ENCODE measurements around the gene KCNMA1.

Gene KCNMA1

DNA sequence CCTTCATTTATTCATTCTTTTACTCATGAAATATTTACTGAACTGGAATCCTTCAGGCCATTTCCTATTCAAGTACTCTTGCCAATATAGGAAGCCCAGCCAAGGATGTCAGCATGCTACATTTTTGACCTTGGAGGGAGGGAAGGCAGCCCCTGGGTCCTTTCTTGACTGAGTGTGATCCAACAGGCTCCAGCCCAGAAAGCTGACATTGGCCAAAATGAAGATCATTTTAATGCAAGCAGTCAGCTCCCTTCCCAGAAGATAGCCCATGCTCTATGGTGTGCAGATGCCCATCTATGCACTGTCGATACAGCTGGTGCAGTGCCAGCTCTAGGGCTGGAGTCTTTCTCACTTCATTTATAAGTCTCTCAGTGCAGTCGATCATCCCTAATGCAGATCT is 646.0 kb downstream of the KCNMA1 start:
- no peak for DNase-seq

DNA sequence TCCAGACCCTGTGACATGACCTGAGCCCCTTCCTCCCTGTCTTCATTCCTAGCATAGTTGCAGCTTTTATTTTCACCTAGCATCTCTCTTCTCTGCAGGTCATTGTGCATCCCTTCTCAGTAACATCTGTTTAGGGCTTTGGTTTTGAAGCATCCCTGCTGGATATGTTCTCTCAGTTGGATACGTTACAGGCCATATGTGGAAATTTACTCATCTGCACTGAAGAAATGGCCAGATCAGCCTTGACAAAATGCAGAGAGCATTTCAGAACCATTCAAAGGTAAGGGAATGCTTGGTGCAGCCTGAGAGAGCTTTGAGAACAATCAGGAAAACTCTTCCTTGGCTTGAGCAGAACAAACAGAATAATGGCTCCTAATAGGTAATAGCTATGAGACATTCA is 647.0 kb downstream of the KCNMA1 start:
- no peak for DNase-seq

DNA sequence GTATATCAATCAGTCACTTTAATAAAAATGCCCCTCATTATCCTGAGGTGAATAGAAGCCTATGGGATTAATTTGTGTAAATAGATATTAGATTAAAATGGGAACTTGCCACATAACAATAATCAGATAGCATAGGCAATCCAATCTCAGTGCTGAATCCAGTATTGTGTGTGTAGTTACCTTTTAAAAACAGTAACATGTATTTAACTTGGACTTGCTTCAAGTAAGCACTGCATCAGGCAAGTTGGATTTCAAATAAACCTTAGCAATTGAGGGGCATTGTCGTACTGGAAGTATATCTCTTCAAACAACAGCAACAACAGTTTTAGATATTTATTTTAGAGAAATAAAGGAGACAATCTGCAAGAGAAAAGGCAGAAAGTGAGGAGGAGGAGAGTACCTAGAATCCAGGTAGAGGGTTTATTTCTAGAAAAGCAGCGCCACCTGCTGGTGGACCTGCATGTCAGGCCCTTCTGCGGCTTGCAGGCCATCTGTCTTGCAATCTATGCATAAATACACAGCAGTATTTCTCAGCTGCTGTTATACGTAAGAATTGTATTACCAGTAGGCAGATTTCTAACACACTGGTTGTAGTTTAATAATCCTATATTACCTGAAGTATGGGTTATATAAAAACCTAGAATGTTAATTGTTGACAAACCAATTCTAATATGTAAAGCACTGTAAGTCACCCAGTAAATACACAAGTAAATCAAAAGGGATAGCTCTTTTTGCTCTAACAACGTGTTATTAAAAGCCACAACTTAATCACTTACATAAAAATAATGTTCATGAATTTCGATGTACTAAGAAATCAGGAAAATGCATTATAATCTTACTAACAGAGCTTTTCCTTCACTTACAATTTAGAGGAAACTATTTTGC is 652.8 kb downstream of the KCNMA1 start:
- DNase-seq: peak; percentile 77

DNA sequence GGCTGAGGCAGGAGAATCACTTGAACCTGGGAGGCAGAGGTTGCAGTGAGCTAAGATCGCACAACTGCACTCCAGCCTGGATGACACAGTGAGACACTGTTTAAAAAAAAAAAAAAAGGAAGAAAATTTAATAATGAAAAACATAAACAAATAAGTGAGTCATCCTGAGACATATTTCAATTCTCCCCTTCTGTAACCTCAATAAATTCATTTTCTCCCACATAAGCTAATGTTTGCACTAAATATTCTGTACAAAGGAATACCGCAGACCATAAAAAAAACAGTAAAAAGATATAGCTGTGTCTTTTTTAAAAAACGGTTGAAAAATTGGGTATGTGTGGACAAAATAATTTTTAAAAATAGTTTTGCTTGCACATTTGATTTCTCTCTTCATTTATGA is 654.0 kb downstream of the KCNMA1 start:
- DNase-seq: no peak

DNA sequence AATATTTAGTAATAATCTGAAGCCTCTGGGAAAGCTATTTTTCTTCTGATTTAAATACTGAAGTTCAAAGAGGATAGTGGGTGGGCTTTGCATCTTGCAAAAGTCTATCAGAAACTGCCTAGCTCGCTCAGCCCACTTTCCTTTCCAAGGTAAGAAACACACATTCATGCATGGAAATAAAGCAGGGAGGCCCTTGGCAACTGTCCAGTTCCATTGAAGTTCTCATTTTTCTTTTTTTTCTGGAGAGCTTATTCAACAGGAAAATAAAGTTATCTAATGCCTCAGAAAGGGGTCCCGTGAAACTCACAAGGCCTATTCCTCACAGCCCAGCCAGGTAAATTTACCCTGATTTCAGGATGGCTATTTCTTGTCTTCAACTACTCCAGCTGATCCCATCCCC is 654.9 kb downstream of the KCNMA1 start:
- DNase-seq: no peak

DNA sequence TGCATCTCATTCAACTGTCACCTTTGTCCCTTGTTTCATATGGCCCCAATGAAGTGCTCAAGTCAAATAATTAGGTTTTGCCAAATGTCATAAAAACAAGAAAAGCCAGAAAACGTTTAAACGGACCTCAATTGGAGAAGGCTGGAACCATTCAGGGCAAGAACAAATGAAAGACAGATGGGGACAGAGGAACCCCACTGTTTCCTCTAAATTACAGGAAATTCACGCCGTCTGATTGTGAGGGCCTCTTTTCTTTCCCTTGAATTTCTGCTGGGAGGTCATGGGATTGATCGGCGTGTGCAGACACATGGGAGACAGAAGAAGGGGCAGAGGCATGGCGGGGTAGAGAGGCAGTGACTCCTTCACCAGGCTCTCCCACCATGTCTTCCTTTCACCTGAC is 656.4 kb downstream of the KCNMA1 start:
- no peak for DNase-seq

DNA sequence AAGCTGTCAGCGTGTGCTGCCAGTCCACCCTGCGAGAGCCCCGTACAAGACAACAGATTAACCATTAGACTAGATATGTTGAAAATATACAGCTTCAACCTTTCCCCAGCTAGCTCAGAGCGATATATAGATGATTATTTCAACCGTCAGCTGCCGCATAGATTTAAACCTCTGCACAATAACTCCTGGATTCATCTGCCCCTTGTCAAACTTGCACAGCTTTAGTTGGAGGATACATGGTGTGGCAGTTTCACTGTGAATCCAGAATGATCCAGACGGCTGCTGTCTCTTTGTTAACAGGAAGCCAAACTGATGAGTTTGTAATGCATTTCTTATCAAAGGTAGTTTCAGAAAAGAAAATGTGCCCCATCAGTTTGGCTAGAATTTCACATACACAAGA is 659.7 kb downstream of the KCNMA1 start:
- DNase-seq: no peak

DNA sequence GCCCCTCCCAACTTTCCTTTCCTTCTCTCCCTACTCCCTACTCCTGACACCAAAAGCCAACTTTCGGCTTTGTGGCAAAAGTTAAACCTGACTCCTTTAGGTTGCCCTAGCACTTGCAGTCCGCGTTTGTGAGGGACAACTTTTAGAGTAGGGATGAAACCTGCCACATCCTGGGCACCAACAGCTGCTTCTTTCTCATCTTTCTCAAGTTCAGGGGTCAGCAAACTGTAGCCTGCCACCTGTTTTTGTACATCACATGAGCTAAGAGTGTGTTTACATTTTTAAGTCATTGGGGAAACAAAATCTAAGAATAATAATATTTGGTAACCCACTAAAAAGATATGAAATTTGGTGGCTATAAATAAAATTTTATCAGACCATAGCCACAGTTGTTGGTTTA is 660.6 kb downstream of the KCNMA1 start:
- DNase-seq: no peak

DNA sequence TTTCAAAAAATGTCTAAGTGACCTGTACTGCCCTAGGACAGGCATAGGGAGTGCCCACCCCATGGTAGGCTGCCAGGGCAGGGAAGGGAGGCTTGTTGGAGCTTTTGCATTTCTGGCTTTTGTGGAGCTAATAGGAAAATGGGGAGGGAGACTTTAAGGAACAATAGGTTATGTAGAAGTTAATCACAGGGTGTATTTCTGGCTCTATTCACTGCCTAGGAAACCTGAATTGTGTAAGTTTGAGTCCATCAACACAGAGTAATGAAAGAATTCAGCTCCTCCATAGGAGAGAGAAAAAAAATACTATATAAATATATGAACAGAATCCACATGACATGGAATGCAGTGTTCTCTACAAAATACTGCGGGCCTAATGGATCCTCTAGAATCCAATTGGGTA is 661.5 kb downstream of the KCNMA1 start:
- DNase-seq: no peak

DNA sequence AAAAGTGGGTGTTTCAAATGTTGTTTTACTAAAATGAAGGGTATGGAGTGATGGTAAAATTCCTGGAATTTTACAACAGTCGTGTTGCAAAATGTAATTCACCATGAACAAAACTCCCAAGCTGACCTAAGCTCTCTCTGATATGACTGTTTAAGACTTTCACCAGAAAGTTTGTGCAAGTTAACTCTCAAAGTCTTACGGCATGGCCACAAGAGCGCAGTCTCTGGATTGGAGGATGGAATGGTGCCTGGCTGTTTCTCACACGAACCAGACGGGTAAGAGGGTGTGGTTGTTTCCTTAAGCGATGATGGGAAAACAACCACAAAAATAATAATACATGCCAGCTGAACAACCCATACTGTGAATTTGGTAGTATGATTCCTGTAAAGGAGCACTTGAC is 662.5 kb downstream of the KCNMA1 start:
- DNase-seq: no peak

DNA sequence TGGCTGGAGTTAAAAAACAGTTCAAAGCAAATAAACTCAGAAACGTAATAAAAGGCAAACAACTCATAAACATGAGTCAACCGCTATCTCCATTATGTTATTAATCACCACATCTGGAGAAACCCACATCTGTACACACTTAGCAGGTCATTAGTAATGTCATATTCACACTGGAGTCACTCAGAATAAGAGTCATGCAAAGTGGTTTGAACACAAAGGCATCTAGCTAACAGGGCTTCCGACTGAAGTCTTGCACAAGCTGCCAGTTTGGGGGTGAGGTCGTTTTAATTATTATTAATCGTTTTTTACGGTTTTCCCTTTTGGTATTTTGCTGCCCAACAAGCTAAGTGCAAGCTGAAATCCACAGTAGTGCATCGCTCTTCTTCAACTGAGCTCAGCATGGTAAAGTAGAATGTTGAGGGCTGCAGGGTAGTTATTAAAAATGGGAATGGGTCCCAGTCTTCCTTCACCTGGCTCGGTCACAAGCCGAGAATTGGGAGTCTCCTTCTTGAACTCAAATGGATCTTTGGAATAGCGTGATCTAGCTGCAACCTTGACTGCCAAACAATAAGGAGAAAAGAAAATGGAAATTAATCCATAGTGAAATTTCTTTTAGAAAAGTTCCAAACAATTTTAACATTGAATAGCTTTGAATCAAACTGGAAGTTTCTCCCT is 663.5 kb downstream of the KCNMA1 start:
- DNase-seq: no peak

DNA sequence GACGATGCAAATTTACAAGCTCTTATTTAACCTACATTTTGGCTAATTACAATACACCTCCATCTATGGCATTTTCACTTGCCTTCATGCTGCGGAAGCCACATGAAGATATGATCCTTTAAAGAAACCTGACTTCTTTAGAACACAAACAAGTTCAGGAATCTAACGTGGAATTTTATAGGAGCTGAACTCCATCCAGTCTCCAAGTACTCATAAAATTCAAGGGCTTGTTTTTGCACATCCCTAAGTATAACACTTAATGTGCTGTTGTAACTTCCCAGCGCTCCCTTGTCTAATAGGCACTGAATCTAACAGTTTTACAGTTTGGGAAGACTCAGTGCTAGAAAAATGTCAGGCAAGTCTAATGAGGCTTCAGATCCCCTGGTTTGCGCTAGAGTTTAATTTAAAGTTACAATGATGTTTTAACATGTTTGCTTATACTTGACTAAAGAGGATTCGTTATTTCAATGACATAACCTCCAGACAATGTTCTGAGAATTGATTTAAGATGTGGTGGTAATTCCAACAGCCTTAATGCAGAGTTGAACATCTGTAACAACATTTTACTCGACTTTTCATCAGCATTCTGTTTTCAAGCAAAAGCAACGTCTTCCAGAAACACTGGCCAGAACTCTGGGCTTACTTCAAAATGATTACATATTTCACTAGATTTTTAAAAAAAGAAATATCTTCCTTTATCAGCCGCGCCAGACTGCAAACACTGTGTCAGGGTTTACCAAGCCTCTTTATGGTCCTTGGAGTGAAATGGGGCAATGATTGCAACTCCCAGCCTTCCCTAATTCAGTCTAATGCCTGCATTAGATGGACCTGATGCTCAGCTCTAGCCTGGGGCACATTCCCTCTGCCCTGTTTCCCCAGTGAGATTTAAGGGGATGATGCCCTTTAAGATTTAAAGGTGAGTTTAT is 664.3 kb downstream of the KCNMA1 start:
- no peak for DNase-seq

DNA sequence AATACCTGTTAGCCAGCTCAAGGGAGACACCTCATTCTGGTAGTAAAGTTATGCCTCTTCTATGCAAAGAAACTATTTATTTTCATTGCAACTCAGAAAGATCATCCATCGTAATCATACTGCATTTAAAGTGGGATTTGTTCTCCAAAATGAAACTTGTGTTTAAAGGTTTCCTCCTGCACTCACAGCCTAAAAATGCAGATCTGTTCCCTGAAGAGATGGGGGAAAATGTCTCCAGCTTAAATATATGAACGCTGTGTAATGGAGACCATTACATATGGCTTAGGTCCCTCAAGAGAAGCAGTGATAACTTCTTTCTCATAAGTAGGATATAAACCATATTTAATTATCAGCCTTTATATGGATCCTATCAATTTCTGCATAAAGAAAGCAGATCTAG is 665.1 kb downstream of the KCNMA1 start:
- DNase-seq: no peak

DNA sequence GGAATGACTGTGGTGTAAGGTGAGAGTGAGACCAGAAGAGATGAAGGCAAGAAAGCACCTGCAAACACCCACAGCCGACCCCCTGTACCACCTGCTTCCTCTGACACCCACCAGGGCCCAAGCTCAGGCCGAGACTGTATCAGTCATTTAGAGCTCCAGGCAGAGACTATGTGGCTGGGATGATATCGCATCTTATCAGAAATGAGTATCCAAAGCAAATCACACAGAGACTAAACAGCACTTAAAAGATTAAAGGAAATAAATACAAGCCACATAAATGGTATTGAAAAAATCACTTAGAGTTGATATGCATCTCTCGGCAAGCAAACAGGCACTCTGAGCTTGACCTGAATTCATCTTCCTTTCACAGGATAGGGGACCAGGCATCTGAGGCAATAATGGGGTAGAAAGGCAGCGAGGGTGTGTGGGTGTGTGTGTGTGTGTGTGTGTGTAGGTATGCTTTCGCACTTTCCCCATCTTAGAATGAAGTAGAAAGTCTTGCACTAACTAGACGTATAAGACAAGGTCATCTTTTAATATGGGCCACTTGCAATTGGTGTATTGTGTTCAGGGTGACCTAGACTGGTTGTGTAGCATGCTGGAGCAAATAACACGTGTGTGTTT is 665.9 kb downstream of the KCNMA1 start:
- DNase-seq: no peak

DNA sequence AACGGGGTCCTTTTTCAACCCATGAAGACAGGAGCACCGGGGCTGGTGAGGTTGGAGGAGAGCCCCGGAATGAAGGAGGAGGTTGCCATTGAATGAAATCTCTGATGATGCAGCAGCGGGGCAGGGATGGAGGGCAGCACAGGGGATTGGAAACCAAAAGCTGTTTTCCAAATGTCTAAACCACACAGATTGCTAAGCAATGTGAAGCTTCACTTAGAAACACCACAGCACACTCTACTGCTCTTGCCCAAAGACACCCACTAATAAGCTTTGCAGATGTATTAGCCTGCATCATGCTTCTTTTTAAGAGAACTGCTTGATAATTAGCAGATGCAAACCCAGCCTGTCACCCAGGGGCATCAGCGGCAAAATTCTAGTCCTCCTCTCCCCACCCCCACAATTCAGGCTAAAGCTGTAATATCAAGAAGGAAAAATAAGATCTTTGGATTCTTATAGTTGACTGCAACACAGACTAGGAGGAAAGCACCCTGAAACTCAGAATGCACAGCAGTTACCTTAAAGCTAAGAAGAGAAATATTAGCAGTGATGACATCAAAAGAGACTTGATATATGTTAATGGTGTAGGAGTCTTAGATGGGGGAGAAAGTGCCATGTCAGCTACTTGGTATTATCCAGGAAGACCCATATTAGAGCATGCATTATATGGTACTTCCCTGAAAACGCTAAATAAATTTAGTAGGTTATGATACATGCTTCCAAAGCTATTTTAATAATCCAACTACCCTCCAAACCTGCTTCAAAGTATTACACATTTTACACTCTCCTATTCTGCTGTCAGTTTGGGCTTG is 666.7 kb downstream of the KCNMA1 start:
- DNase-seq: no peak

DNA sequence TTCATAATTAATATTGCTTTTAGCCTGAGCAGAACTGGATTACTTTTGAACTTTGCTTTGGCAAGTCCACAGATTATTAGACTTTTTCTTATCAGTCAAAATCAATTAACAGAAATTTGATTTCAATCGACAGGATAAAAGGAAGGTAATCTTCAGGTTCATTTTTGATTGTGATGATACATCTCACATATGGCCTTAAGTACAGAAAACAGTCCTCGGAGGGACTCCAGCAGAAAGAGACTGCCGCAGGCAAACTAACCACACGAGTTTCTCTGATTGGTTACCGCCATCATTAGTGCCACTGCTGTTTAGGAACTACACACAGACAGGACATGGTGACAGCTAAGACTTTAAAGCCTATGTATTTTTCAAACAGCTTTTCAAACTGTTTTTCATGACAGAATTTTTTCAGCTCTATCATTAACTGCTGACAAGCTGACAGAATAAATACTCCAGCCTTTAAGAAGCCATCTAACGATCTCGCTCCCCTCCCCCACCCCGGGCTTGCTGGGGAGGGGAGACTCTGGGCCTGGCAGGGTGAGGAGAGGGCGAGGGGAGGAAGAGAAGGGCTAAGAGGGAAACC is 668.2 kb downstream of the KCNMA1 start:
- no peak for DNase-seq

DNA sequence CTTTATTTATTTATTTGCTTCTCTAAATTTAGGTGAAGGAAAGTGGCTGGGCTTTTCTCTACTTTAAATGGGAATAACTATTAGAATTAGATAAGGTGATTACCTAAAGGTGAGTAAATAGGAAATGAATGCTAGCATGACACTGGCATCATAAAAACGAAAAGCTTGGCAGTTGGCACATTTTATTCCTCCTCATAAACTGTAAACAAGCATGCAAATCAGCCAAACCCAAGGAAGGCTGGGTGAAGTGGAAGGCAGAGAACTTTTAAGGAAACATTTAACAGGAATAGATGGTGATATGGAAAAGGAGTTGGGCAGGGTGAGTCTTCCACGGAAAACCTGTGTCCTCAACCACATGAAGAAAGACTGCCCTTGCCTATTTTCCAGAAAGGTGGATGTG is 669.1 kb downstream of the KCNMA1 start:
- no peak for DNase-seq

DNA sequence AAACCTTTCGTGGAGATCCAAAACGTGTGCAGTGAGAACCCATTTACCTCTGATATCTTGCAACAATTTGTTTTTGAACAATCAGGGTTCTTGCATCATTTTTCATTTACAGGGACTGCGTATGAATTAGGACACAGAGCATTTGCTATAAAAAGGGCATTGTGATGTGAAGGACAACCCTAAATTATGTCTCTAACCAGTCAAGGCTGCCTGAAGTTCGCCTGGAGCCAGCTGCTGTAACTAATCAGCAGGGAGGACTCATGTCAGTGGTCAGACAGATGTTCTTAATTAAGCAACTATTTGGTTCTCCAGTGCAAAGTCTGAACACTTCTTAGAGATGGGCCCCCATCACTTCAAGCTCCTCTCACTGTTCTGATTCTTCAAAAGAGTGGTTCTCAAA is 674.8 kb downstream of the KCNMA1 start:
- DNase-seq: no peak

DNA sequence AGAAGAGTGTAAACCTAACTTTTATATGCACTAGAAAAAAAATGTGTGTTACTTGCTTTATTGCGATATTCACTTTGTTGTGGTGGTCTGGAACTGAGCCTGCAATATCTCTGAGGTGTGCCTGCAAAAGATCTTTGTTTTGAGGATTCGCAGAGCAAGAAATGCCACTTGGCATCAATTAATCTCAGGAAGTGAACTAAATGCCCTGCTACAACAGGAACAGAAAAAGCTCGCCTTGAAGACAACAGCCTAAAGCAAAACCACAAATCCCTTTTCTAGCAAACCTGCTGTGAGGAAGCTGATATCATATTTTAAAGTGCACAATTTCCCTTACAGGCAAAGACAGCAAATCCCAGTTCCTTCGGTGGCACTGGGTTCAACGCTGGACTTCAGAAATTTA is 675.8 kb downstream of the KCNMA1 start:
- DNase-seq: no peak

DNA sequence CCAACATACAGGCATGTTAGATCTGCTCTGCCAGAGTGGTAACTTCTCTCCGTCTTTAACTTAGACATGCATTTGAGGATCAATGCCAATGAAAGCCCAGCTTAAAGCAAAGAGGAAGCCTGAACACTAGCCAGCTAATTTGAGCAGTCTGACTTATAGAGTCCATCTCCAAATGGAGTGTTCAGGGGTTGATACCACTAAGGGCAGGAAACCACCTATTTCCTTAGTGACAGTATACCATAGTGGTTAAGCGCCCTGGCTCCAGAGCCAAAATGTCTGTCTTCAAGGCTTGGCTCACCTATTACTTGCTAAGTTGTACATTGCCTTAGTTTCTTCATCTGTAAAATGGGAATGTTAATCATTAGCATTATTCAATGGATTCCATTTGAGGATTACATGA is 678.5 kb downstream of the KCNMA1 start:
- DNase-seq: no peak

DNA sequence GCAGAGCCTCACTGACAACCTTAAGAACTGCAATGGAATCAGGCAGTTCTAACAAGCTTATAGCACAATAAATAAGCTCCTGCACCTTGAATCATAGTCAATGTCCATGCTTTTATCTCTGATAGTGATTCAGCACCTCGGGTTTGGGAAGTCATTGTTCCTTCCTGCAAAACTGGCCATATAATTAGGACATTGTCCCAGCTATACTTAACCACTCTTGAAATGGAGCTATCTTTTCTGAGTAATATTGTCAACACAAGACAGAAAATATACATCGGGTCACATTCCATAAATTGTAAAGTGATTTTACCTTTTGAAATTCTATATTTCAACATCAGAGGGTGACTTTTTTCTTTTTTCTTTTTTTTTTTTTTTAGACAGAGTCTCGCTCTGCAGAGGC is 682.8 kb downstream of the KCNMA1 start:
- no peak for DNase-seq

DNA sequence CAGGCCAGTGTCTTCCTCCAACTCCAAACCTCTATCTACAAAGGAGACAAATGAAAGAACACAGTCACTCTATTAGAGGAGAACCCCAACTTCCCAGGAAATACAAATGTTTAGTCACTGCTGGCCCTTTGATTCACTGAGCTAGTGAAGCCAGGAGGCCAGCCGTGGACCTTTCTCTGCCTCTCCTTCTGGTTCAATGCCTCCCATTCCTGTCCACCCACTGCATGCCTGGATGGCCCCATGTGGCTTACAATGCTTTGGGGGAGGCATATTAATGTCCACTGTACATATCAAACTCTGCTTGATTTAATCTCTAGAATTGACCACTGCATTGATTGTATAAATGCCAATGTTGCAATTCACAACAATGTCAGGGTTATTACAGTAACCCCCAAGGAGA is 687.3 kb downstream of the KCNMA1 start:
- no peak for DNase-seq
